ENCODE measurements around the gene COBL. TPM values are rescaled to one million over a fixed set of nuclear protein-coding genes. Genes with fewer than 3 reads are reported as not detected.

COBL gene
- total RNA-seq, 1 experiment from 2014 or later: 52.3 TPM

GRCh38 chr7:51262796-51263531, 53.6 kb downstream of the COBL start:
- Histone ChIP-seq H3K9ac (ENCODE audit: extremely low read depth, insufficient read length, low read length) (no peak overlapping the region), H3K27ac (ENCODE audit: insufficient read length, low read depth, low read length) (no peak overlapping the region), H3K23me2 (ENCODE audit: insufficient read length, low read depth, low read length, poor library complexity, severe bottlenecking) (no peaks in the 10 kb centered on the region), H2BK15ac (ENCODE audit: low read depth, low read length) (no peak overlapping the region), H3K4ac (ENCODE audit: low read depth, low read length) (no peak overlapping the region), H3K79me2 (ENCODE audit: insufficient read depth, low read length) (peaks cover 3% of the 10 kb centered on the region; the same call in 1 of the 2 replicates), H4K20me1 (ENCODE audit: control insufficient read depth, insufficient read depth, insufficient read length) (no peaks in the 10 kb centered on the region), H4K91ac (ENCODE audit: insufficient read length, low read depth, low read length) (no peak overlapping the region), H2AFZ (ENCODE audit: low read length) (no peak overlapping the region), H3K14ac (ENCODE audit: insufficient read depth, low read length) (peak overlapping the region; percentile 20; the same call in 1 of the 2 replicates), H2BK5ac (ENCODE audit: insufficient read length, low read length) (no peak overlapping the region), H3K56ac (ENCODE audit: insufficient read length, low read depth, low read length) (no peak overlapping the region), H3T11ph (ENCODE audit: low read length) (no peak overlapping the region), H2BK20ac (ENCODE audit: low read depth, low read length, poor library complexity, severe bottlenecking) (no peak overlapping the region), H4K8ac (replicated peaks; ENCODE audit: insufficient read length, low read depth, low read length) (no peak overlapping the region), H4K5ac (ENCODE audit: insufficient read length, low read depth, low read length) (no peak overlapping the region), H3K79me1 (ENCODE audit: insufficient read depth, low read depth, low read length, poor library complexity, severe bottlenecking) (peaks cover 4% of the 10 kb centered on the region), H3K23ac (ENCODE audit: insufficient read length, low read depth, low read length) (no peak overlapping the region), H3K18ac (ENCODE audit: insufficient read length, low read depth, low read length) (no peak overlapping the region), H3K27me3 (ENCODE audit: insufficient read depth, low read length) (no peaks in the 10 kb centered on the region), H3K9me3 (ENCODE audit: control insufficient read depth, low read depth, low read length) (no peaks in the 10 kb centered on the region), H2BK12ac (ENCODE audit: insufficient read length, low read depth, low read length) (no peak overlapping the region), H3K4me1 (ENCODE audit: insufficient read depth, low read length) (no peaks in the 10 kb centered on the region), H2AK5ac (ENCODE audit: insufficient read length, low read length) (no peak overlapping the region), H3K4me2 (ENCODE audit: insufficient read depth, insufficient read length, low read length) (no peak overlapping the region), H2BK120ac (ENCODE audit: low read depth, low read length, poor library complexity, severe bottlenecking) (no peak overlapping the region)
- TF ChIP-seq CTCF (conservative IDR thresholded peaks at IDR 0.05): no peak
- WGBS (ENCODE audit: extremely low coverage, insufficient read length, low lambda C conversion rate): no CpG with 5 or more reads among the region's 12 CpGs
- no peak for DNase-seq
- Mint-ChIP-seq H3K9me3 (no peaks in the 10 kb centered on the region), H3K4me1 (peaks cover 30 to 37% of the 10 kb centered on the region in 2 experiments), H3K4me3 (no peak overlapping the region), H3K27me3 (ENCODE audit: low read depth) (no peaks in the 10 kb centered on the region), H3K36me3 (ENCODE audit: insufficient read depth in 1 of 3, low read depth in 3 of 3) (no peaks in the 10 kb centered on the region), H3K27ac (peak overlapping the region in 1 of 3 experiments; percentile 43; a peak in 3 of 7 replicates)

Data from H9 (cell line).